Measurements from ENCODE around the gene PLXDC2.
"Not testable (repeated sequence)": the region's sequence is repeated elsewhere in the genome, so short reads cannot be mapped to it uniquely, and the experiment has no call there.

The PLXDC2 gene

DNA sequence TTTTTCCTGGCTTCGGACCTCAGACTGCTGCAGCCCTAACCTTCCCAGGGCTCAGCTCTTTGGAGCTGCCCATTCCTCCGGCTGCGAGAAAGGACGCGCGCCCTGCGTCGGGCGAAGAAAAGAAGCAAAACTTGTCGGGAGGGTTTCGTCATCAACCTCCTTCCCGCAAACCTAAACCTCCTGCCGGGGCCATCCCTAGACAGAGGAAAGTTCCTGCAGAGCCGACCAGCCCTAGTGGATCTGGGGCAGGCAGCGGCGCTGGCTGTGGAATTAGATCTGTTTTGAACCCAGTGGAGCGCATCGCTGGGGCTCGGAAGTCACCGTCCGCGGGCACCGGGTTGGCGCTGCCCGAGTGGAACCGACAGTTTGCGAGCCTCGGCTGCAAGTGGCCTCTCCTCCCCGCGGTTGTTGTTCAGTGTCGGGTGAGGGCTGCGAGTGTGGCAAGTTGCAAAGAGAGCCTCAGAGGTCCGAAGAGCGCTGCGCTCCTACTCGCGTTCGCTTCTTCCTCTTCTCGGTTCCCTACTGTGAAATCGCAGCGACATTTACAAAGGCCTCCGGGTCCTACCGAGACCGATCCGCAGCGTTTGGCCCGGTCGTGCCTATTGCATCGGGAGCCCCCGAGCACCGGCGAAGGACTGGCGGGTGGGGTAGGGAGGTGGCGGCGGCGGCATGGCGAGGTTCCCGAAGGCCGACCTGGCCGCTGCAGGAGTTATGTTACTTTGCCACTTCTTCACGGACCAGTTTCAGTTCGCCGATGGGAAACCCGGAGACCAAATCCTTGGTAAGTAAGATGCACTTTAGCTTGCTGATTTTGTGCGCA is at the start of gene PLXDC2:
TSS of gene PLXDC2 (plus strand) at position 22 of the 820 bp plus-strand sequence.
- no peak for DNase-seq

DNA sequence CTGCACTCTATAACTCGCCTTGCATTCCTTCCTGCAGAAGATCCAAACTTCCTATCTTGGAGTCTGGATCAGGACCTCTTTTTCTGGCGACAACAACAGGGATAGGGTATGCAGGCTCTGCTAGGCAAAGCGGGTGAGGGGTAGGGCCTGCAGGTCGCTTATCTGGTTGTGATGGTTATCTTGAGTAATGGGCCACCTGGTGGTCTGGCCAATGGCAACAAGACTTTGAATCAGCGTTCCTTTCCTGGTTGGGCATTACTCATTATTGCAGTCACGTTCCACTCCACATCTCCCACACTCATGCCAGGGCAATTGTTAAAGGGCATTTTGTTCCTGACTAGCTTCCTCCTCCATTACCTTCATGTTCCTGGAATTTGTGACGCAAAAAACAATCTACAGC is 48.4 kb upstream of the PLXDC2 start:
- DNase-seq = no peak

DNA sequence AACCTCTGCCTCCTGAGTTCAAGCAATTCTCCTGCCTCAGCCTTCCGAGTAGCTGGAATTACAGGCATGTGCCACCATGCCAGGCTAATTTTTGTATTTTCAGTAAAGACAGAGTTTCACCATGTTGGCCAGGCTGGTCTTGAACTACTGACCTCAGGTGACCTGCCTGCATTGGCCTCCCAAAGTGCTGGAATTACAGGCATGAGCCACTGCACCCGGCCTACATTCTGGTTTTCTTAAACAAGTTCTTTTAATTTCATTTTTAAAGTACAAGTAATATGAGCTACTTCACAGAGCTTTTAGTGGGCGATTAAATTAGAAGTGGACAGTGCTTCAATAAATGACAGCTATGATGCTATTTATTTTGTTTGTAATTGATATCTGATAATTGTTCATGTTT is 46.4 kb upstream of the PLXDC2 start:
- not testable (repeated sequence) for DNase-seq

DNA sequence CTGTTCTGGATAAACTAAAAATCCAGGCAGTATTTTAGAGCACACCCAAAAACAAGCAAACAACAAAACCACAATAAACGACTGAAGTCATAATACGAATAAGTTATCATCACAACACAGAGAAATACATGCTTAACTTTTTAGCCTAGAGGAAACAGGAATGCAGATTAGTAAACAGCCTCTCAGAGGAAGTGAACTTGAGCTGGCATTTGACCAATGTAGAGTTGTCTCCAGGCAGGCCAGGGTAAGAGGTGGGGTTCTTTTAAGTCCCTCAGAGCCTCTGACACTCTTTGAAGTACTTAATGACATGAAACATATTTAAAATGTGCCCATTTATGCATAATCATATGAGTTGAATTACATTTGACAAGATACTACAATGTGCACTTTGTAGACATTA is 43.3 kb upstream of the PLXDC2 start:
- DNase-seq = no peak

DNA sequence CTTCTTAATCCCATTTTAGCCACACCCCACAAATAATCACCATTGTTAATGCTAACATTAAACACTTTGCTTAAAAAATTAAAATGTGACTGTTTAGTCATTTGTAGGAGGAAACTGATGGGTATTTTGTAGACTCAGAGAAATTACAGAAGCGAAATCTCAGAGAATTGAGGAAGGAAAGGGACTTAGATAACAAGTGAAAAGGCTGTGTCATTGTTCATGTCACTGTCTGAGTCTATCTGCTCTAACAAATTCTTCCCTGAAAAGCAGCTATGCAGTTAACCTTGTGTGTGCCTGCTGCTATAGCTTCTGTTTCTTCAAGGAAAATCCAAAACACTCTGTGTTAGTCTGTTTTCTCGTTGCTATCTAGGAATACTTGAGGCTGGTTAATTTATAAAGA is 40.9 kb upstream of the PLXDC2 start:
- no peak for DNase-seq

DNA sequence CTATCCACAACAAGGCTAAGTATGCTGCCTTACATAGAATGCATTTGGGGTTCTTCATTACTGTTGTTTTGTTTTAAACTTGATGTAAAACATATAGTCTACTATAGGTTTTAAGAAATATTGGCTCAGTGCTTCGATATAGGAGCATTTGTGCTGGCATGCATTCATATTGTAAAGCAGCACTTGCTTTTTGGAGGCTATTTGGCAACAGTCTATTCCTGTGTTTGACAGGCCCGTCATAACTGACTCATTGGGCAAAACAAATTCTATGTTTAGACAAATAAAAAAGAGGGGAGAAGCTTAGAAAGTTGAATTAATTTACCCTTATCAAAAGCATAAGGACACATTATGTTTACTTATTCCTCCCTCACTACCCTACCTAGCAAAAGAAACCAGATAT is 38.4 kb upstream of the PLXDC2 start:
- no peak for DNase-seq

DNA sequence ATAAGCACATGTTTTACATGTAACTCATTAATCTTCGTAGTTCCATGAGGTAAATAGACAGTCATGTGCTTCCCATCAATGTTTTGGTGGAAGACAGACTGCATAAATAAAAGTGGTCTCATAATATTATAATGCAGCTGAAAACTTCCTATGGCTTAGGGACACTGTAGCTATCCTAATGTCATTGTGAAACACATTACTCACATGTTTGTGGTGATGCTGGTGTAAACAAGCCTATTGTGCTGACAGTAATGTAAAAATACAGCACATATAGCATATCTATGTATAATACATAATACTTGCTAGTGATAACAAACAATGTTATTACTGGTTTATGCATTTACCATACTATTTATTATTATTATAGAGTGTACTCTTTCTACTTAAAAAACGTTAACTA is 37.2 kb upstream of the PLXDC2 start:
- DNase-seq = no peak

DNA sequence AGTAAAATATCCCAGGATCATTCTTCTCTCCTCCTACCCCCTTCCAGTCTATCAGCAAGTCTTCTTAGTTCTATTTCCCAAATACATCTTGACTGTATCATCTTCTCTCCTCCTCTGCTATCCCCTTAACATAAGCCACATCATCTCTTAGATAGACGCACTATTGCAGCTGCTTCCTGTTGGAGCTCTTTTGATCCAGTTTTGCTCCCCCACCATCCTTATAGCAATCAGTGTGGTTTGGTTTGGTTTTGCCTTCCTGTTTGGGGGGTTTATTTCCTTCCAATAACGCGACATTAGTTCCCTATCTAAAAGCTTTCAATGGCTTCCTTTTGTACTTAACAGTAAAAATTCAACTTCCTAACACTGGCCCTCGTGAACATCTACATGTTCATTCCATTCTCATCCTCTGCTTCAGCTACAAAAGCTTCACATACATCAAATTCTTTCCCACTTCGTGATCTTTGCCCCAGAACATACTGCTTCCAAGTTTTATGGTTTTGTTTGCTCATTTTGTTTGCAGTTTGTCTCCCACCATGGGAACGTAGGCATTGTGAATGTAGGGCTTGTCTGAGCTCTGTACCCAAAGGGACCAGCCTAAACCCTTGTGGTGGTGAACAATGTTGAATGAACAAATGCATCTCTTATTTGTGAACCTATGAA is 33.7 kb upstream of the PLXDC2 start:
- no peak for DNase-seq

DNA sequence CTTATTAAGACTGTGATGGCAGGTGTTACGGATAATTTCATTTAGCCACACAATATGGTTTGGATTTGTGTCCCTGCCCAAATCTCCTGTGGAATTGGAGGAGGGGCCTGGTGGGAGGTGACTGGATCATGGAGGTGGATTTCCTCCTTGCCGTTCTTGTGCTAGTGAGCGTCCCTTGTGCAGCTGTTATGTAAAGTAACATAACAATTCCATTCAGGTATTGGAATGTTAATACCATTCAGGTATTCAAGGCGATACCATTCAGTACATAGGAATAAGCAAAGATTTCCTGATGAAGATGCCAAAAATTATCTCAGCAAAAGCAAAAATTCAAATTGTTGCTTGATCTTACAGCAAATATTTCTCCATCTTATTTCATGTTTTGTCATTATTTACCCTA is 32.5 kb upstream of the PLXDC2 start:
- DNase-seq = no peak

DNA sequence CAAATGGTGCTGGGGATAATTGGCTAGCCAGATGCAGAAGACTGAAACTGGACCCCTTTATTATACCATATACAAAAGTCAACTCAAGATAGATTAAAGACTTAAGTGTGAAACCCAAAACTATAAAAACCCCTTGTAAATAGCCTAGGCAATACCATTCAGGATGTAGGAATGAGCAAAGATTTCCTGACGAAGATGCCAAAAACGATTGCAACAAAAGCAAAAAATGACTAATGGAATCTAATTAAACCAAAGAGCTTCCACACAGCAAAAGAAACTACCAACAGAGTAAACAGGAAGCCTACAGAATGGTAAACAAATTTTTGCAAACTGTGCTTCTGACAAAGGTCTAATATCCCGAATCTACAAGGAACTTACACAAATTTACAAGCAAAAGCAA is 30.9 kb upstream of the PLXDC2 start:
- DNase-seq = no peak

DNA sequence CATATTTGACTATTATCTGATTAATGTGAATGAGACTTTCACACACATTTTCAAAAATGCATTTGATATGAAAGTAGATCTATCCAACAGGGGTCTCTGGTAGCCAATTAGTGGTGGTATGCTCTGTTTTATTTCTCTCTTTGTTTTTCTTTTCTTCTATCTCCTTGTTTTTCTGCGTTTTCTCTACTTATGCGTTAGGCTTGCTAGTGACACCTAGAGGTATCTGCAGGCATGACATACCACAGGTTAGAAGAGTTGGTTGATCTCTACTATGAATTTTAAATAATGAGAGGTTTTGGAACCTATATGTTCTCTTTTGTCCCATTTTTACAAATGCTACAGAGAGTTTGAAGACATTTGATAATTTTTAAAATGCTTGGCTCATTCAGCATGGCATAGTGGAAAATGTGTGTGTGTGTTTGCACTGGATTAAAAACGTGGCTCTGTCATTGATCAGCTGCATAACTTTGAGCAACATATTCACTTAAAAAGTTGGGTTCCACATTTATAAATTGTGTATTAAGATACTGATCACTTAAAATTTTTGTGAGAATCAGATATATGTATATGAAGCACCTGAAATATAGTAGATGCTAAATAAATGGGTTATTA is 28.1 kb upstream of the PLXDC2 start:
- DNase-seq = no peak

DNA sequence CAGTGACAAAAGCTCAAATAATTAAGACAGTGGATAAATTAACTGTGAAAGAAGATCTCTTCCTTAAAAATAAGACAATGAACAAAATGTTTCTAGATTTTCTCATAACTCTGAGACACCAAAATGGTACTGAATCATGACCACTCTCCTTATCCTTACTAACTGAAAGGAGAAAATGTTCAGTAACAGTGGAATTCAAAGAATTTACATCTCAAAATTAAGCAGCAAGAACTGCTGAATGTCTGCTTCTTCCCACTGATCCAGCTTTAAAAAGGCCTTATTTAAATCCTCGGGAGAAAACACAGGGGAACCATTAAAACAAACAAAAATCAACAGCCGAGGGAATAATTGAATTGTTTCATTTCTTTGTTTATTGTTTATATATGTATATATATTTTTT is 27.3 kb upstream of the PLXDC2 start:
- no peak for DNase-seq

DNA sequence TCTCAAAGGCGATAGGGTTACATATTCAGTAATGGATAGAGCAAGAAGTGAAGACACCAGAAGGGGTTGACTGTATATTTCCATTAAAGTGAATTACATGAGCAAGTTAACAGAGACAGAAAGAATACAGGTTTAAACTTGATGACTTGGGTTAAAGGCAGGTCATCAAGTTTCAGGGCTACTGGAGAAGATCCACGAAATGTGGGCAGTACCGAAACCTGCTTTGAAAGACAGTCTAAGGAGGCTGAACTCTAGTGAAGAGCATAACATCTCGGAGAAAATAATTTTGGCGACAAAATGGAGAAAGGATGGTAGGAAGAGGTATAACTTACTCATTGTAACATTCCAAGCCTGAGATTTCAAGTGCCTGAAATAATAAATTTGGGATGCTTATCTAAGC is 26.6 kb upstream of the PLXDC2 start:
- DNase-seq = no peak

DNA sequence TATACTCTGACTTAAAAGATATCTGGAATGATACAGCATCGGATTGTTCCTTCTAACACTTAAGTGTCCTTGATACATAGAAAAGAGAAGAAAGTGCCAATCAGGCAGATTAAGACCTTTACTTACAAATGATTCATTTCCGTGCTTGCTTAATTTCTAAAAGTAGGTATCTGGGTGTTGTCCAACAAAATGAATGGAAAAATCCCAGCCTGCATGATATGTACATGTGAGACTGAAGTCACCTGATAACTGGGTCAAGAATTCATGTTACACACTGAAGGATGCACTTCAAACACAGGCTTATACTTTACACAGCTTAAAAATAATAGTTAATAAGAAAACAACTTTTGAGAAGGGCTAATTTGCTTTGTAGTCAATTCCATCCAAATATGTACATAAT is 25.2 kb upstream of the PLXDC2 start:
- no peak for DNase-seq

DNA sequence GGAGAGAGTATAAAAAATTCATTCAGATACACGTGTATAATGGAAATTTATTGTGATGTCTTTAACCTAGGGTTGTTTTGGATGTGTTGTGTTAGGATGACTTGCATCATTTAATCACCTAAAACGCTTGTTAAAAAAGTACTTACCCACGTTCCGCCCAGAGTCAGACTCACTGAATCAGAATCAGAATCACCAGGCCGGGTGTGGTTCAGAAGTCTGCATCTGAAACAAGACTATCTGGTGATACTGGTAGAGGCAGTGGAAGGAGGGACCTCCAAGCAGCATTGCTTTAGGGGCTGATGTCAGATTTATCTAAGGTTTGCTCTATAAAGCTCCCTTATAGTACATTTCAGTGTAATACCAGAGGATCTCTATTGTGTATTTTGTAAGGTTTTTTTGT is 20.5 kb upstream of the PLXDC2 start:
- DNase-seq = no peak

DNA sequence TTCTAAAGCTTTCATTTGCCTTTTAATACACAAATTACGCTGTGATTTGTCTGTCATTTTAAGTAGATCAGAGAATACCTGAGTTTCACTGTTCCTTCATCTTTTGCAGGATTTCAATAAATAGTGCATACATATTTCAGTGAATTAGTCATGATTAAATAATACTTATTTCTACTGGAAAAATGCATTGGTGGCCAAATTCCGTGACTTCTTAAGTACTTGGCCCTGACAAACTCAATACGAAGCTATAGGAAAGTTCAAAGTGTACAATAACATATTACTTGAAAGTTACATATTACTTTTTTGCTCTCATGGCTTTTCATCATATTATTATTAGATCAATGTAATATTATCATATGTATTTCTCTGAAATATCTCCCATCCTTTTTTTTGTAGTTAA is 16.1 kb upstream of the PLXDC2 start:
- DNase-seq = no peak

DNA sequence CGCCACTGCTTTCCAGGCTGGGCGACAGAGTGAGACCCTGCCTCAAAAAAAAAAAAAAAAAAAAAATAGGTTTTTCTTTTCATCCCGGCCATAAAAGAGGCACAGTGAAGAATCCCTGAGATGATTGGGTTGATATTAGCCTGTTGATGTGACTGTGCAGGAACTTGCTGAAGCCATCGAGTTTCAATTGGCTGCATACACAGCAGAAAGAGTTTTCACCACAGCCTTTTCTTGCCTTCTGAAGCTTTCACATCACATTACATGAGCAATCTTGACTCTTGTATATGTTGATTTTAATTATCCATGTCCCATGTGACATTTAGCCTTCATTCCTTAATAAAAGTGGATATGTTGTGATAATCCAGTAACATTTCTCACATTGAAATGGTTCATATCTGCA is 14.9 kb upstream of the PLXDC2 start:
- no peak for DNase-seq

DNA sequence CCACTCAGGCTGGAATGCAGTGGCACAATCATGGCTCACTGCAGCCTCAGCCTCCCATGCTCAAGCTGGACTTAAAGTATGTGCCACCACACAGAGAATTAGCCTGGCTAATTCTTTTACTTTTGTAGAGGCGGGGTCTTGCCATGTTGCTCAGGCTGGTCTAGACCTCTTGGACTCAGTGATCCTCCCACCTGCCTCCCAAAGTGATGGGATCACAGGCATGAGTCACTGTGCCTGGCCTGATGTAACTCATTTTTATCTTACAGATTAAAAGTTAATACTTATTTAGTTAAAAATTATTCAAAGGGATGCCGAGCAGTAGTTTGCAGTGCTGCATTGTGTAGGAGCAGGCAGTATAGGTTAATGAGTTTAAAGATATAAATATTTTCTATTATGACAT is 12.6 kb upstream of the PLXDC2 start:
- no peak for DNase-seq

DNA sequence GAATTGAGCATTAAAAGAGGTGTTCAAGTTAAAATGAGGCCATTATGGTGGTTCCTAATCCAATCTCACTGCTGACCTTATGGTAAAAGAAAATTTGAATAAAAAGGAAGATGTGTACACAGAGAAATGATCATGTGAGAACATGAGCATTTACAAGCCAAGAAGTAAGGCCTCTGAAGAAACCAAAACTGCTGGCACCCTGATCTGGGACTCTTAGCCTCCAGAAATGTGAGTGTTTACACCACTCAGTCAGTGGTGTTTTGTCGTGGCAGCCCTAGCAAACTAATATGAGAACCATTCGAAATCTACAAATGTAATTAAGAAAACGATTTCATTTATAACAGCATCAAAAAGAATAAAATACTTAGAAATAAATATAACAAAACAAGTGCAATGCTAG is 6.8 kb upstream of the PLXDC2 start:
- no peak for DNase-seq

DNA sequence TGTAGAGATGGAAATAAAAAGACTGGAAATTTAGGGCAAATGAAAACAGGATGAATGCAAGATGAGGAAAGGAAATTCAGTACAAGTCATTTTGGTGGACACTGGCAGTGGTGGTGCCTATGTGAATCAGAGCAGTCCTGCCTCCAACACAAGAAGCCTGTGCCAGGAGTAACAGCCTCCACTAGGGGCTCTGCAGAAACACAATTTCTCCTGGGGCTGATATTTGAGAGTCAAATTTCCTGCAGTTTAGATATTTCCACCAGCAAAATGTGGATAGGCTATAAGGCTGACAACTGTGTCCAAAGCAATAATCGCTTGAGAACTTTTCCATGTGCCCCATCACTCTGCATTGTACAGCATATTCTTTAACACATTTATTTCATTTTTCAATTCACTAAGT is 4.7 kb upstream of the PLXDC2 start:
- DNase-seq = no peak

DNA sequence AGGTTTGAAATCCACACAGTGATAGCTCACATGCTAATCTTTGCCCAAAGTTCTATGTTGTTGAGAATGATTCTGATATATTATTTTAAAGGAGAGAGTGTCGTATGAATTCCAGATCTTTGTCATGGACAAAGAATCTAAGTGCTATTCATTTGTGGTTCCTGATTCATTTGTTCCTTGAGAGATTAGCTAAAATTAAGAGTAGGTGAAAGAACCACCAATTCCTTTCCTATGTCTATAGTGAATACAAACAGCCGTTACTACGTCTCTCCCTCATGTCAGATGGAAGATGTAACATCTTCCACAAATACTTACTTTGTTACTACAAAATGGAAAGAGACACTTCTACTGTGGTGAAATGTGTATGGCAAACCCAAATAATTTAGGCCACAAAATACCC is 3.3 kb upstream of the PLXDC2 start:
- DNase-seq = no peak

DNA sequence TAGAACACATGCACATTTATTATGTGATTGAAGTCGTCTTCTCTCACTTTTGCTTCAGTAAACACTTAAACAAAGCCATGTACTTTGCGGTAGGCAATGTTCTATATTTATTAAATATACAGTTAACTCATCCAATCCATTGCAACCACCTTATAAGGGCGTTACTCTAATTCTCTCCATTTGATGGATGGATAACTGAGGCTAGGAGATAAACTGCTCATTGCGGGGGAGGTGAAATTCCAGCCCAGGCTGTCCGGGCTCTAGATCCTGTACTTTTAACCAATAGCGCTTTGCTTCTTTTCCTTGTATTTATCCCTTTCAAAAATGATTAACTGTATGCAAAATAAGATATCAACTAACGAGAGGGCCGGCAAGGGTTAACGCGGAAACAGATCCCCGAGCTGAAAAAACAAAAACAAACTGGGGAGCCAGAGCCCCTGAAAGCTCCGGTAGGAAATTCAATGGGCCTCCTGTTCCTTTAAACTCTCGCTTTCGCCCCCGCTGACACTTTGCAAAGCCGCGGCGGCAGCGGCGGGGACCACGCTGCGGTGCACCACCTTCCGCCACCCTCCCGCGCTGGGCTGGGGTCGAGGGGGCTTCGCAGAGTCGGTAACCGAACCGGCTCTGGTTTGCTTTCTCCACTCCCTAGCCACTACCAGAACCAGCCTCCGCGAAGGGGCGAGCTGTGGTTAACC is 1.0 kb upstream of the PLXDC2 start:
- DNase-seq = no peak

DNA sequence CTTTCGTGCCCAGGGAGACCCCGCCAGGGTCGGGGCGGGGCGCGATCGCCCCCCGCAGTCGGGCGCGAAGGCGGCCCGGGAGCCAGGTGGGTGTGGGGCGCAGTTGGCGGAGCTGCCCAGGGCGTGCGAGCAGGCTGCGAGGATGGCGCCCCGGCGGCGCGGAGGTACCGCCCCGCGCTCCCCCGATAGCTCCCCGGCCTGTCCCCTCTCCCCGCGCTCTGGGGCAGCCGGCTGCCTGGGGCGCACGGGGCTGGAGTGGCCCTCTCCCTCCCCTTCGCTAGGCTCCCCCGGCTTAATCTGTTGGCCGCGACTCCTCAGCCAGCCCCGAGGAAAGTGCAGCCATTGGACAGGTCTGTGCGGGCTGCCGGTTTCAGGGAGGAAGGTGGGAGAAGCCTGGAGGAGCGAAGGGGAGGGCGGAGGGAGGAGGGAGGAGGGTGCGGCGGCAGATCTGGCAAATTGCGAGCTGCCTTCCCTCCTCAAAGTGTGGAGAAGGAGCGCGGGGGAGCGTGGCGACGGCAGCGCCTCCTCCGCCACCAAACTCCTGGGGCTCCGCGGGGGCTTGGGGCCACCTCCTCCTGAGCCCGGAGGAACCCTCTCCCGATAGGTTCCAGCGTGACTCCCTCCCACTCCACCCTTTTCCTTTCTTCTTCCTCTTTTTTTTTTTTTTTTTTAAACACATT is 361 bp upstream of the PLXDC2 start:
- DNase-seq = no peak

Data from NCI-H2107 (cell line).